IPS-15b (cell line): ENCODE results near the gene FOXN4.
A peak's percentile ranks its signal among the peaks of the same experiment; 100 is the strongest.
"Not testable (repeated sequence)": the region's sequence is repeated elsewhere in the genome, so short reads cannot be mapped to it uniquely, and the experiment has no call there.

ENCODE experiments used
- H3K27me3 ChIP-seq: one replicate; pipeline ENCODE4 v1.6.1; 2013; ENCODE audit warnings: low read length; ENCODE audit not compliant: control insufficient read depth, insufficient read depth
- H3K36me3 ChIP-seq: one replicate; pipeline ENCODE4 v1.6.1; 2013; ENCODE audit warnings: low read length; ENCODE audit not compliant: control insufficient read depth, insufficient read depth
- H3K4me1 ChIP-seq: one replicate; pipeline ENCODE4 v1.6.1; 2013; ENCODE audit warnings: mild to moderate bottlenecking, low read length; ENCODE audit not compliant: control insufficient read depth, insufficient read depth
- H3K4me3 ChIP-seq: one replicate; pipeline ENCODE4 v1.5.1; 2013; ENCODE audit warnings: low read depth, low read length
- H3K9ac ChIP-seq: one replicate; pipeline ENCODE4 v1.6.1; 2013; ENCODE audit warnings: low read depth, mild to moderate bottlenecking, low read length
- H3K9me3 ChIP-seq: one replicate; pipeline ENCODE4 v1.6.1; 2013; ENCODE audit warnings: mild to moderate bottlenecking, low read length; ENCODE audit not compliant: control insufficient read depth, insufficient read depth

Gene FOXN4

GRCh38 chr12:109331301-109331952 lies 22.3 kb upstream of the FOXN4 start:
- H3K36me3 ChIP-seq = no peaks in the 10 kb centered on the region
- no peak overlapping the region for H3K9ac ChIP-seq
- no peaks in the 10 kb centered on the region for H3K9me3 ChIP-seq
- H3K4me3 ChIP-seq = no peak overlapping the region
- no peaks in the 10 kb centered on the region for H3K27me3 ChIP-seq
- no peaks in the 10 kb centered on the region for H3K4me1 ChIP-seq

GRCh38 chr12:109330282-109331230 lies 21.5 kb upstream of the FOXN4 start:
- Histone ChIP-seq H3K36me3 (no peaks in the 10 kb centered on the region), H3K4me1 (no peaks in the 10 kb centered on the region), H3K4me3 (no peak overlapping the region), H3K27me3 (no peaks in the 10 kb centered on the region), H3K9me3 (no peaks in the 10 kb centered on the region), H3K9ac (no peak overlapping the region)

GRCh38 chr12:109329686-109330085 lies 20.6 kb upstream of the FOXN4 start:
- Histone ChIP-seq H3K27me3 (no peaks in the 10 kb centered on the region), H3K4me1 (no peaks in the 10 kb centered on the region), H3K9ac (no peak overlapping the region), H3K9me3 (no peaks in the 10 kb centered on the region), H3K4me3 (no peak overlapping the region), H3K36me3 (no peaks in the 10 kb centered on the region)

GRCh38 chr12:109329003-109329402 lies 19.9 kb upstream of the FOXN4 start:
- Histone ChIP-seq H3K36me3 (no peaks in the 10 kb centered on the region), H3K4me3 (no peak overlapping the region), H3K9me3 (no peaks in the 10 kb centered on the region), H3K27me3 (no peaks in the 10 kb centered on the region), H3K9ac (no peak overlapping the region), H3K4me1 (no peaks in the 10 kb centered on the region)

- H3K4me3 ChIP-seq, H3K9me3 ChIP-seq, H3K9ac ChIP-seq, H3K4me1 ChIP-seq, H3K27me3 ChIP-seq, H3K36me3 ChIP-seq: not testable (repeated sequence)
These were observed 12.2 kb upstream of the FOXN4 start for GRCh38 chr12:109321294-109321693.

GRCh38 chr12:109310247-109311125 lies 1.4 kb upstream of the FOXN4 start:
- no peaks in the 10 kb centered on the region for H3K9me3 ChIP-seq
- peaks cover 54% of the 10 kb centered on the region for H3K27me3 ChIP-seq
- no peaks in the 10 kb centered on the region for H3K36me3 ChIP-seq
- H3K4me3 ChIP-seq = peak overlapping the region; percentile 69
- no peaks in the 10 kb centered on the region for H3K4me1 ChIP-seq
- no peak overlapping the region for H3K9ac ChIP-seq

- no peak overlapping the region for H3K9ac ChIP-seq
These were observed 530 bp upstream of the FOXN4 start for GRCh38 chr12:109309381-109310246.

GRCh38 chr12:109307051-109307450 lies 2.0 kb downstream of the FOXN4 start:
- H3K9me3 ChIP-seq = no peaks in the 10 kb centered on the region
- peaks cover 48% of the 10 kb centered on the region for H3K27me3 ChIP-seq
- H3K4me1 ChIP-seq = no peaks in the 10 kb centered on the region
- no peaks in the 10 kb centered on the region for H3K36me3 ChIP-seq
- H3K4me3 ChIP-seq = no peak overlapping the region
- H3K9ac ChIP-seq = no peak overlapping the region

More at GRCh38 chr12:109309381-109310246, 530 bp upstream of the FOXN4 start:
- no peaks in the 10 kb centered on the region for H3K36me3 ChIP-seq
- no peaks in the 10 kb centered on the region for H3K9me3 ChIP-seq
- H3K4me1 ChIP-seq = no peaks in the 10 kb centered on the region
- peak overlapping the region; percentile 70 for H3K4me3 ChIP-seq
- H3K27me3 ChIP-seq = peaks cover 54% of the 10 kb centered on the region

GRCh38 chr12:109305547-109305946 lies 3.5 kb downstream of the FOXN4 start:
- H3K4me1 ChIP-seq = no peaks in the 10 kb centered on the region
- H3K9ac ChIP-seq = no peak overlapping the region
- no peak overlapping the region for H3K4me3 ChIP-seq
- no peaks in the 10 kb centered on the region for H3K36me3 ChIP-seq
- H3K27me3 ChIP-seq = peaks cover 33% of the 10 kb centered on the region
- H3K9me3 ChIP-seq = no peaks in the 10 kb centered on the region

- Histone ChIP-seq H3K36me3 (no peaks in the 10 kb centered on the region), H3K27me3 (peaks cover 27% of the 10 kb centered on the region), H3K9ac (no peak overlapping the region), H3K9me3 (no peaks in the 10 kb centered on the region), H3K4me3 (no peak overlapping the region), H3K4me1 (no peaks in the 10 kb centered on the region)
These were observed 4.6 kb downstream of the FOXN4 start for GRCh38 chr12:109304485-109304884.

GRCh38 chr12:109302770-109303169 lies 6.3 kb downstream of the FOXN4 start:
- Histone ChIP-seq H3K36me3 (no peaks in the 10 kb centered on the region), H3K9ac (no peak overlapping the region), H3K4me3 (no peak overlapping the region), H3K4me1 (no peaks in the 10 kb centered on the region), H3K27me3 (peaks cover 16% of the 10 kb centered on the region), H3K9me3 (no peaks in the 10 kb centered on the region)
